Measurements from ENCODE around the gene F2. TPM values are rescaled to one million over a fixed set of nuclear protein-coding genes. Genes with fewer than 3 reads are reported as not detected.
A peak's percentile ranks its signal among the peaks of the same experiment; 100 is the strongest.
"Not testable (repeated sequence)": the region's sequence is repeated elsewhere in the genome, so short reads cannot be mapped to it uniquely, and the experiment has no call there.

F2 gene
- total RNA-seq, 2 experiments from 2014 or later, result 0.16 TPM; not detected in 1

DNA sequence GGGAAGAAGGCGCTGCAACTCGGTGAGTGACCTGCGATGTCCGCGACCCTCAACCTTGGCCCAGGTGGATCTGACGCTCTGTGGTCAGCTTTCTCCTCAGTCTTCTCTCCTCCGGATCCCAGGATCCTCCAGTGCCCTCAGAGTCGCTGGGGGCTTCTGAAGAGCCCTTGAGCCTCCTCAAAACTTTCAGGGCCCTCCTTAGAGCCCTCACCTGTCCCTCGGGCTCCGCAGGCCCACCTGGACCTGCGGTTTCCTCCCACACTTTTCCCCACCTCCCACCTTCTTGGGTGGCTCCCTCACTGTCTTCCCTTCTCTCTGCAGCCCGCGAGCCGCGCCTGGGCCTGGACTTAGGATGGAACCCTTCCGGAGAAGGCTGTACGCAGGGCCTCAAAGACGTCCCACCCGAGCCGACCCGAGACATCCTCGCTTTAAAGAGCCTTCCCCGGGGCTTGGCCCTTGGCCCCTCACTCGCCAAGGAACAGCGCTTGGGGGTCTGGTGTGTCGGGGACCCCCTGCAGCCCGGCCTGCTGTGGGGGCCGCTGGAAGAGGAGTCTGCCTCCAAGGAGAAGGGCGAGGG is 17.8 kb upstream of the F2 start:
- H3K27ac Mint-ChIP-seq, result peak overlapping the region; percentile 97
- peaks cover 49% of the 10 kb centered on the region for H3K4me1 Mint-ChIP-seq (ENCODE audit: low read depth)
- ATAC-seq (no peak), DNase-seq (no peak)
- no peaks in the 10 kb centered on the region for H3K27me3 Mint-ChIP-seq (ENCODE audit: low read depth)
- CTCF ChIA-PET, result interaction anchor here (0.6 to 2.8 kb wide), 6 partner anchors 8 to 235 kb away, joined by 3 to 22 read pairs (median 4); partner anchors contain the start of gene CSTPP1
- POLR2A ChIA-PET, result interaction anchor here (0.6 to 2.2 kb wide), 15 partner anchors 9 to 1067 kb away, joined by 3 to 17 read pairs (median 5); partner anchors contain the start of gene CKAP5
- peak overlapping the region; percentile 98 for H3K4me3 Mint-ChIP-seq
- peaks cover 56% of the 10 kb centered on the region for H3K36me3 Mint-ChIP-seq (ENCODE audit: low read depth)
- no peaks in the 10 kb centered on the region for H3K9me3 Mint-ChIP-seq (ENCODE audit: insufficient read depth)

DNA sequence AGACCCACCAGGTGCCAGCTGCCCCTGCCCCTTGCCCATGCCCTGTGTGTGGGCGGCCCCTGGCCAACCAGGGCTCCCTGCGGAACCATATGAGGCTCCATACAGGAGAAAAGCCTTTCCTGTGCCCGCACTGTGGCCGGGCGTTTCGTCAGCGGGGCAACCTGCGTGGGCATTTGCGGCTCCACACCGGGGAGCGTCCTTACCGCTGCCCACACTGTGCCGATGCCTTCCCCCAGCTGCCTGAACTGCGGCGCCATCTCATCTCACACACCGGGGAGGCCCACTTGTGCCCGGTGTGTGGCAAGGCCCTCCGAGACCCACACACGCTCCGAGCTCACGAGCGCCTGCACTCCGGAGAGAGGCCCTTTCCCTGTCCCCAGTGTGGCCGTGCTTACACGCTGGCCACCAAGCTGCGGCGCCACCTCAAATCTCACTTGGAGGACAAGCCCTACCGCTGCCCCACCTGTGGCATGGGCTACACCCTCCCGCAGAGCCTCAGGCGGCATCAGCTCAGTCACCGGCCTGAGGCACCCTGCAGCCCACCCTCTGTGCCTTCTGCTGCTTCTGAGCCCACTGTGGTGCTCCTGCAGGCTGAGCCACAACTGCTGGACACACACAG is 13.8 kb upstream of the F2 start:
- H3K9me3 Mint-ChIP-seq (ENCODE audit: insufficient read depth), result no peaks in the 10 kb centered on the region
- peaks cover 23% of the 10 kb centered on the region for H3K4me1 Mint-ChIP-seq (ENCODE audit: low read depth)
- DNase-seq, result no peak
- H3K4me3 Mint-ChIP-seq, result no peak overlapping the region
- ATAC-seq, result no peak
- POLR2A ChIA-PET, result no interaction called here
- CTCF ChIA-PET, result no interaction called here
- H3K27ac Mint-ChIP-seq, result no peak overlapping the region
- H3K36me3 Mint-ChIP-seq (ENCODE audit: low read depth), result peaks cover 60% of the 10 kb centered on the region
- no peaks in the 10 kb centered on the region for H3K27me3 Mint-ChIP-seq (ENCODE audit: low read depth)

DNA sequence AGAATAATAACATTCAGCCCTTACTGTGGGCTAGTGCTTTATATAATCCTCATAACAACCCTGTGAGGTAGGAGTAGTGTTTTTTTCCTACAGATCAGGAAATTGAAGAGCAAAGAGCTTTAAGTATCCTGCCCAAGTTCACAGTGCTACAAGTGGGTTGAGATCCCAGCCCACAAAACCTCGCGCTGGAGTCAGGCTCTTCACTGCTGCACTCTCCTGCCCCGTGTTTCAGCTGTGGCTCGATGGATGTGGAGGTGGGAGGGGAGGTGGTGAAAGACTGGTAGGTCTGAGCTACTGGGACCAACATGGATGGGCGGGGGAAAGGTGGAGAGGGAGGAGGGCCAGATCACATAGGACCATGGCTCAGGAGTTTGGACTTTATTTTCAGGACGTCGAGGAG is 12.1 kb upstream of the F2 start:
- no peak for ATAC-seq
- Mint-ChIP-seq H3K9me3 (ENCODE audit: insufficient read depth) (no peaks in the 10 kb centered on the region), H3K4me3 (no peak overlapping the region), H3K27me3 (ENCODE audit: low read depth) (no peaks in the 10 kb centered on the region), H3K27ac (no peak overlapping the region), H3K36me3 (ENCODE audit: low read depth) (peaks cover 47% of the 10 kb centered on the region), H3K4me1 (ENCODE audit: low read depth) (peaks cover 16% of the 10 kb centered on the region)
- ChIA-PET POLR2A (interaction anchor here (1.4 kb wide), 1 partner anchor 36 kb away, joined by 4 read pairs; no protein-coding TSS in a partner anchor), CTCF (no interaction called here)
- DNase-seq, result no peak

DNA sequence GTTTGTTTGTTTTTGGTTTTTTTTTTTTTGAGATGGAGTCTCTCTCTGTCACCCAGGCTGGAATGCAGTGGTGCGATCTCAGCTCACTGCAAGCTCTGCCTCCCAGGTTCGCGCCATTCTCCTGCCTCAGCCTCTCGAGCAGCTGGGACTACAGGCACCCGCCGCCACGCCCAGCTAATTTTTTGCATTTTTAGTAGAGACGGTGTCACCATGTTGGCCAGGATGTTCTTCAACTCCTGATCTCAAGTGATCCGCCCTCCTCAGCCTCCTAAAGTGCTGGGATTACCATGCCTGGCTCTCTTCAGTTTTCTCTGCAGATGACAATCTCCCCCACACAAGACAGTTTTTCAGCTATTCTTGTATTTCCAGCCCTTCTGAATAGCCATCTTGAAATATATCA is 9.7 kb upstream of the F2 start:
- H3K27ac Mint-ChIP-seq; H3K4me1 Mint-ChIP-seq (ENCODE audit: low read depth); POLR2A ChIA-PET; H3K4me3 Mint-ChIP-seq; ATAC-seq; DNase-seq; H3K27me3 Mint-ChIP-seq (ENCODE audit: low read depth); H3K9me3 Mint-ChIP-seq (ENCODE audit: insufficient read depth): not testable (repeated sequence)
- peaks cover 26% of the 10 kb centered on the region for H3K36me3 Mint-ChIP-seq (ENCODE audit: low read depth)
- CTCF ChIA-PET, result interaction anchor here (1.0 kb wide), 1 partner anchor 9 kb away, joined by 4 read pairs; the partner anchor contains the start of genes ARHGAP1 and ZNF408

DNA sequence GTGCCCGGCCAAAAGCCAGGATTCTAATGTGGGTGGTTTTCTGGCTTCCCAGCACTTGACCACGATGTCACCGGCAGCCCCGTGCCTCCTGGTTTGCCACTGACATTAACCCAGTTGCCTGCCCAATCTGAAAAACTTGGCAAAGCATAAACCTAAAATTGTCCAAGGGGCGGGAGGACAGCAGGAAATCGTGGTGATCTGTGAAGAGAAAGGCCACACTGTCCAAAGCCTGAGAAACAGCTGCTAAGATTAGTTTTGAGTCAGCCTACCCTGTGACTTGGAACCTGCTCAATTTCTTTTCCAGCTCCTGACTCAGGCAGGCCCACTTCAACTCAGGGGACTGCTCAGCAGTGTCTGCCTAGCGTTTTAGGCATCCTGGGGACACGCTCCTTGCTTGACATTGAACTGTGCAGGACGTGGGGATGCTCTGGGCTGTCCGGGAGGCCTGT is 8.2 kb upstream of the F2 start:
- CTCF ChIA-PET, result no interaction called here
- Mint-ChIP-seq H3K27ac (peak overlapping the region; percentile 10), H3K27me3 (ENCODE audit: low read depth) (no peaks in the 10 kb centered on the region), H3K4me3 (no peak overlapping the region), H3K4me1 (ENCODE audit: low read depth) (no peaks in the 10 kb centered on the region), H3K9me3 (ENCODE audit: insufficient read depth) (no peaks in the 10 kb centered on the region), H3K36me3 (ENCODE audit: low read depth) (peaks cover 18% of the 10 kb centered on the region)
- ATAC-seq (no peak), DNase-seq (no peak)
- POLR2A ChIA-PET, result no interaction called here

DNA sequence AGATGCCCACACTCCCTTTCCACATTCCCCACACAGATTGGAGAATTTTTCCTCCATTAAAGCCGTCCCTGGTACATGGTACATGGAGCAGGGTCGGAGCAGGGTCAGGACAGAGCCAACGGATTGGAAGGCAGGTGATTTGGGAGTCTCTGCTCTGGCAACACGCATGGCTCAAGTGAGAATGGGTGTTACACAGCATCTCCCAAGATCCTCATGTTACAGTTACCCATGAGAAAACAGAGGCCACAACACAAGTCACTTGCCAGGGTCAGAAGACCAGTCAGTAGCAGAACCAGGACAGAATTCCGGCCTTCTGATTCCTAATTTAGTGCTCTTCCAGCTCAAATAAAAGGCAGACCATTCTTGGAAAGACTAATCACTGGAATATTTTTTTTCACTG is 7.7 kb upstream of the F2 start:
- H3K4me3 Mint-ChIP-seq, result no peak overlapping the region
- POLR2A ChIA-PET, result no interaction called here
- CTCF ChIA-PET, result no interaction called here

DNA sequence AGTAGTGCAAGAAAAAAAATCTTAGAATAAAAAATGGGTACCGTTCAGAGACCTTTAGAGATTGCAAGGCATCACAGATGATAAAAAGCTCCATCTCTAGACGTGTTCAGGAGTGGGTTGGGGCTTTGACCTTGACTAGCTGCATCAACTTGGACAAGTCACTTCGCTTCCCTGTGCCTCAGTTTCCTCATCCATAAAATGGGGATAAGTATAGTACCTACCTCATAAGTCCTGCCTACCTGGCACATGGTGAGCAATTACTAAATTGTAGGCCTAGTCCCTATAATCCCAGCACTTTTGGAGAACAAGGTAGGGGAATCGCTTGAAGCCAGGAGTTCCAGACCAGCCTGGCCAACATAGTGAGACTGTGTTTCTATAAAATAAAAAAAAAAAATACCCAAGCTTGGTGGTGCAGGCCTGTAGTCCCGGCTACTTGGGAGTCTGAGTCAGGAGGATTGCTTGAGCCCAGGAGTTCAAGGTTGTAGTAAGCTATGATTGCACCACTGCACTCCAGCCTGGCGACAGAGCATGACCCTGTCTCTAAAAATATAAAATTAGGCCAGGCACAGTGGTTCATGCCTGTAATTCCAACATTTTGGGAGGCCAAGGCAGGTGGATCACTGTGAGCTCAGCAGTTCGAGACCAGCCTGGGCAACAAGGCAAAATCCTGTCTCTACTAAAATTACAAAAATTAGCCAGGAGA is 6.0 kb upstream of the F2 start:
- ChIA-PET CTCF (no interaction called here), POLR2A (interaction anchor here (1.1 kb wide), 1 partner anchor 158 kb away, joined by 3 read pairs; no protein-coding TSS in a partner anchor)
- Mint-ChIP-seq H3K4me3 (no peak overlapping the region), H3K27me3 (ENCODE audit: low read depth) (no peaks in the 10 kb centered on the region), H3K27ac (no peak overlapping the region), H3K9me3 (ENCODE audit: insufficient read depth) (no peaks in the 10 kb centered on the region), H3K4me1 (ENCODE audit: low read depth) (peaks cover under 1% of the 10 kb centered on the region), H3K36me3 (ENCODE audit: low read depth) (peaks cover 2% of the 10 kb centered on the region)
- no peak for ATAC-seq
- DNase-seq, result no peak

More for the DNA sequence above, 7.7 kb upstream of the F2 start:
- DNase-seq, result no peak
- H3K27me3 Mint-ChIP-seq (ENCODE audit: low read depth), result no peaks in the 10 kb centered on the region
- peak overlapping the region; percentile 10 for H3K27ac Mint-ChIP-seq
- H3K36me3 Mint-ChIP-seq (ENCODE audit: low read depth), result peaks cover 14% of the 10 kb centered on the region
- H3K9me3 Mint-ChIP-seq (ENCODE audit: insufficient read depth), result no peaks in the 10 kb centered on the region
- H3K4me1 Mint-ChIP-seq (ENCODE audit: low read depth), result no peaks in the 10 kb centered on the region
- ATAC-seq, result no peak

DNA sequence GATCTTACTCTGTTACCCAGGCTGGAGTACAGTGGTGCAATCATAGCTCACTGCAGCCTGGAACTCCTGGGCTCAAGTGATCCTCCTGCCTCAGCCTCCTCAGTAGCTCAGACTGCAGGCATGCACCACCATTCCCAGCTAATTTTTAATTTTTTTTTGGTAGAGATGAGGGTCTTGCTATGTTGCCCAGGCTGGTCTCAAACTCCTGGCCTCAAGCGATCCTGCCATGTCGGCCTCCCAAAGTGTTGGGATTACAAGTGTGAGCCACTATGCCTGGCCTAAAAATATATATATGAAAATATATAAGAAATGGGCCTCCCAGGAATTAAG is 1.2 kb upstream of the F2 start:
- not testable (repeated sequence) for DNase-seq

DNA sequence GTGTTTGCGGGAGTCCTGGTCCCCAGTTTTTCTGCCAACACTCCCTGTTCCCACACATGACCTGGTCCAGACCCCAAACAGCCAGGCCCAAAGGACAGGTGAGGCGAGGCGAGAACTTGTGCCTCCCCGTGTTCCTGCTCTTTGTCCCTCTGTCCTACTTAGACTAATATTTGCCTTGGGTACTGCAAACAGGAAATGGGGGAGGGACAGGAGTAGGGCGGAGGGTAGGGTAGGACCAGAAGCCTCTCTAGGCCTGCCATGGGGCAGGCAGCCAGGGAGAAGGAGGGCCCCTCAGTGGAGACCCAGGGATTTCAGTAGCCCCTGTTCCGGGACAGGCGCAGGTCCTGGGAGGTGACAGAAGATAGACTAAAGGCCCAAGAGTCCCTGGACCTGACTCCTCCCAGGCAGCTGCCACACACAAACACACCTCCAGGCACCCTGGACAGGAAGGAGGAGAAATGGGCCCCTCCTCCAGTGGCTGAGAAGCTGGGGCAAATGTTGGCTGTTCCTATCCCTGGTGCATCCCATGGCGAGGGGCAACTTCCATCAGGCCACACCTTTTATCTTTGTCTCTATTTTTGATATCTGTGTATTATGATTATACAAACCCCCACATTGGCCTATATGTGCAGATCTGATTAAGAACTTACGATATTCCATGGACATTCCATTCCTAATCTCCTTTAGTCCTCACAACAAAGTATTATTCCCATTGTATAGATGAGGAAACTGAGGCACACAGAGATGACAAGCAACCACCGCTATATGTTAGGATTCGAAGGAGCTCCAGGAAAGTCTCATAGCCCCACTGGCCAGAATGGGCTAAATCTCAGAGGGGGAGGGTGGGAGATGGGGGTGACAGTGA is 626 bp upstream of the F2 start:
- no peak for DNase-seq
- H3K4me3 Mint-ChIP-seq, result no peak overlapping the region
- peak; percentile 71 for ATAC-seq
- POLR2A ChIA-PET, result no interaction called here
- H3K27me3 Mint-ChIP-seq (ENCODE audit: low read depth), result no peaks in the 10 kb centered on the region
- CTCF ChIA-PET, result no interaction called here
- no peaks in the 10 kb centered on the region for H3K36me3 Mint-ChIP-seq (ENCODE audit: low read depth)
- H3K9me3 Mint-ChIP-seq (ENCODE audit: insufficient read depth), result no peaks in the 10 kb centered on the region
- H3K4me1 Mint-ChIP-seq (ENCODE audit: low read depth), result peaks cover 8% of the 10 kb centered on the region
- H3K27ac Mint-ChIP-seq, result peak overlapping the region; percentile 49

More for the DNA sequence above, 1.2 kb upstream of the F2 start:
- CTCF ChIA-PET; H3K36me3 Mint-ChIP-seq (ENCODE audit: low read depth); H3K4me3 Mint-ChIP-seq; ATAC-seq; H3K27me3 Mint-ChIP-seq (ENCODE audit: low read depth); H3K4me1 Mint-ChIP-seq (ENCODE audit: low read depth); H3K9me3 Mint-ChIP-seq (ENCODE audit: insufficient read depth); H3K27ac Mint-ChIP-seq: not testable (repeated sequence)
- POLR2A ChIA-PET, result interaction anchor here (0.8 kb wide), 1 partner anchor 17 kb away, joined by 3 read pairs; the partner anchor contains the start of genes ARHGAP1 and ZNF408

DNA sequence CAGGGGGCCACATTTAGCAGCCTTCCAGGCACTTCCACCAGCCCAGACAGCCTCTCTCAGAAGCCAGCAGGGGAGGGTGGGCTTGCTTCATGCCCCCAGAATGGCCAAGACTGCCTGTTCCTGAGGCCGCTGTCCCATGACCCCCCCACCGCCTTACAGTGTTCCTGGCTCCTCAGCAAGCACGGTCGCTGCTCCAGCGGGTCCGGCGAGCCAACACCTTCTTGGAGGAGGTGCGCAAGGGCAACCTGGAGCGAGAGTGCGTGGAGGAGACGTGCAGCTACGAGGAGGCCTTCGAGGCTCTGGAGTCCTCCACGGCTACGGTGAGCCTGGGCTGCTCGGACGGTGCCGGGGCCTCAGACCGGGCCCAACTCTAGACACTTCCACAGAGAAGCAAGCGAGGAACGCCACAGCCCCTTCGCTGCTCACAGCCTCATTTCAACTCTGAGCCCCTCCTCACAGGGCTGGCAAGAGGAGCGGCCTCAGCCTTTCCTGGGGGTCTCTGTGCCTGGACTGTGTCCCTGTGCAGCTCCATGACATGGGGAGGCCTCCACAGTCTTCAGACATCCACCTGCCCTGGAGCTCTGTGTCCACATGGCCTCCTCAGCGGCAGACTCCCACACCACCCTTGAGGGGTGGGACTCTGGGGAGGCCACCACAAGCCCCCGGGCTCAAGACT is 668 bp downstream of the F2 start:
- H3K4me1 Mint-ChIP-seq (ENCODE audit: low read depth), result peaks cover 8% of the 10 kb centered on the region
- DNase-seq, result no peak
- POLR2A ChIA-PET, result no interaction called here
- no peaks in the 10 kb centered on the region for H3K36me3 Mint-ChIP-seq (ENCODE audit: low read depth)
- no peak for ATAC-seq
- H3K27ac Mint-ChIP-seq, result no peak overlapping the region
- no peaks in the 10 kb centered on the region for H3K9me3 Mint-ChIP-seq (ENCODE audit: insufficient read depth)
- H3K4me3 Mint-ChIP-seq, result no peak overlapping the region
- CTCF ChIA-PET, result no interaction called here
- no peaks in the 10 kb centered on the region for H3K27me3 Mint-ChIP-seq (ENCODE audit: low read depth)

DNA sequence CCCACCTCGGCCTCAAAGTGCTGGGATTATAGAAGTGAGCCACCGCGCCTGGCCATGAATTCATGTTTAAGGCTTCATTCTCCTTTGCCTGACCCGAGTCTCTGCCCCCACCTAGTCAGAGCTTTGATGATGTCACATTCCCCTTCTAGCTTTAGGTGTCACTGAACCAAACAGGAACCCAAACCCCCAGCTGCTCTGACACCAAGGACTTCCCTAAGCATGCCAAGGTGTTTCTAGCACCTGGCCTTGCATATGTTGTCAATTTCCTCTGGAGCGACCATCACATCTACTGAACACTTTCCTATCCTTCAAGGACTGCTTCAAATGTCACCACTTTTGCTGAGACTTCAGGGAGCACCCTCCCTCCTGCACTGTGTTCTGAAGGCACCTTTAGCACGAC is 2.3 kb downstream of the F2 start:
- CTCF ChIA-PET, result no interaction called here
- Mint-ChIP-seq H3K9me3 (ENCODE audit: insufficient read depth) (no peaks in the 10 kb centered on the region), H3K36me3 (ENCODE audit: low read depth) (no peaks in the 10 kb centered on the region), H3K27me3 (ENCODE audit: low read depth) (no peaks in the 10 kb centered on the region), H3K4me3 (no peak overlapping the region), H3K4me1 (ENCODE audit: low read depth) (peaks cover 8% of the 10 kb centered on the region), H3K27ac (no peak overlapping the region)
- DNase-seq, result no peak
- POLR2A ChIA-PET, result no interaction called here
- ATAC-seq, result no peak

All from activated CD8-positive, alpha-beta T cell treated with anti-CD3 and anti-CD28 coated beads, Interleukin-2, amount 10 ng/mL, durations not matched to agents 7 days and 5 days (primary cell).